GM23338 (cell line): ENCODE measurements around the gene SRSF9. TPM values are rescaled to one million over a fixed set of nuclear protein-coding genes. Genes with fewer than 3 reads are reported as not detected.

ENCODE experiments used
- ATAC-seq: fragments of 200-7000 bp; cut with Tn5 transposase; 3 replicates; pipeline ENCODE4 v1.9.1; 2020
- DNase-seq: peaks from one replicate; pipeline ENCODE4 v3.0.0-alpha.2; 2015; ENCODE audit warnings: low spot score
- H2AFZ ChIP-seq: fragments of 200-600 bp; sonication (generic); 2 replicates; pipeline ENCODE4 v1.8.0; 2016; ENCODE audit warnings: antibody characterized with exemption, mild to moderate bottlenecking, moderate library complexity
- H3F3A ChIP-seq: fragments of 200-600 bp; sonication (generic); replicated peaks from 2 replicates; pipeline ENCODE4 v1.8.0; 2017; ENCODE audit warnings: antibody characterized with exemption, mixed run types, low read depth
- H3K27ac ChIP-seq: fragments of 200-600 bp; sonication (generic); 2 replicates; pipeline ENCODE4 v1.6.1; 2016; ENCODE audit warnings: low read depth
- H3K27me3 ChIP-seq: fragments of 200-600 bp; sonication (generic); 2 replicates; pipeline ENCODE4 v1.8.0; 2016; ENCODE audit warnings: mild to moderate bottlenecking, mixed run types, moderate library complexity; ENCODE audit not compliant: insufficient read depth
- H3K36me3 ChIP-seq: fragments of 200-600 bp; sonication (generic); 2 replicates; pipeline ENCODE4 v1.8.0; 2016; ENCODE audit warnings: mild to moderate bottlenecking; ENCODE audit not compliant: insufficient read depth
- H3K4me1 ChIP-seq: fragments of 200-600 bp; sonication (generic); 2 replicates; pipeline ENCODE4 v1.8.0; 2016; ENCODE audit warnings: mild to moderate bottlenecking, moderate library complexity; ENCODE audit not compliant: insufficient read depth
- H3K4me2 ChIP-seq: fragments of 200-600 bp; sonication (generic); 2 replicates; pipeline ENCODE4 v1.7.1; 2017; ENCODE audit warnings: mixed run types
- H3K4me3 ChIP-seq: fragments of 200-600 bp; sonication (generic); 2 replicates; pipeline ENCODE4 v1.6.1; 2016; ENCODE audit warnings: mixed run types
- H3K79me2 ChIP-seq: fragments of 200-600 bp; sonication (generic); replicated peaks from 2 replicates; pipeline ENCODE4 v1.8.0; 2017; ENCODE audit warnings: mild to moderate bottlenecking; ENCODE audit not compliant: insufficient read depth
- H3K9me2 ChIP-seq: fragments of 200-600 bp; sonication (generic); 2 replicates; pipeline ENCODE4 v1.8.0; 2017; ENCODE audit not compliant: insufficient read depth
- H4K20me1 ChIP-seq: fragments of 200-600 bp; sonication (generic); replicated peaks from 2 replicates; pipeline ENCODE4 v1.8.0; 2017; ENCODE audit warnings: mild to moderate bottlenecking; ENCODE audit not compliant: insufficient read depth
- H3K27ac Mint-ChIP-seq: 2 replicates; pipeline ENCODE4 v1.8.0; 2020; ENCODE audit warnings: inconsistent platforms, mild to moderate bottlenecking, moderate library complexity, mixed read lengths
- H3K27me3 Mint-ChIP-seq: 3 replicates; pipeline ENCODE4 v1.8.0; 2022; ENCODE audit warnings: low read depth, mild to moderate bottlenecking, moderate library complexity, mixed read lengths, inconsistent platforms; ENCODE audit not compliant: insufficient read depth, poor library complexity
- H3K36me3 Mint-ChIP-seq: 3 replicates; pipeline ENCODE4 v1.8.0; 2021; ENCODE audit warnings: low read depth, mild to moderate bottlenecking, inconsistent platforms, moderate library complexity, mixed read lengths
- H3K4me1 Mint-ChIP-seq: 3 replicates; pipeline ENCODE4 v1.8.0; 2020; ENCODE audit warnings: mild to moderate bottlenecking, inconsistent platforms, mixed read lengths
- H3K4me3 Mint-ChIP-seq: 3 replicates; pipeline ENCODE4 v1.8.0; 2021; ENCODE audit warnings: moderate library complexity, mild to moderate bottlenecking, inconsistent platforms, mixed read lengths
- H3K9me3 Mint-ChIP-seq: 3 replicates; pipeline ENCODE4 v1.8.0; 2020; ENCODE audit warnings: moderate library complexity, mild to moderate bottlenecking, inconsistent platforms, mixed read lengths
- CTCF ChIP-seq, 2 experiments: fragments of 200-600 bp in 1 of 2; sonication (generic) in 1 of 2; conservative IDR thresholded peaks; 2 replicates each; pipeline versions ENCODE4 v1.5.1 to v1.6.1; 2016 to 2017; ENCODE audit warnings: antibody characterized with exemption in 2 of 2, low read depth in 2 of 2, mild to moderate bottlenecking in 2 of 2, moderate library complexity in 1 of 2
- EZH2 ChIP-seq: fragments of 200-600 bp; sonication (generic); IDR thresholded peaks from one replicate; pipeline ENCODE4 v1.8.0; 2017; ENCODE audit warnings: antibody characterized with exemption, mild to moderate bottlenecking, low read depth; ENCODE audit not compliant: unreplicated experiment
- NANOG ChIP-seq: IDR thresholded peaks from 2 replicates; pipeline ENCODE4 v1.6.1; 2016; ENCODE audit warnings: antibody characterized with exemption, borderline replicate concordance
- POLR2AphosphoS5 ChIP-seq: IDR thresholded peaks from 2 replicates; pipeline ENCODE4 v1.6.1; 2016; ENCODE audit warnings: antibody characterized with exemption, low read depth
- REST ChIP-seq: IDR thresholded peaks from one replicate; pipeline ENCODE4 v1.6.1; 2018; ENCODE audit warnings: antibody characterized with exemption; ENCODE audit not compliant: unreplicated experiment
- polyA plus RNA-seq: library from polyadenylated mRNA; unstranded; fragments of >200 nt; fragmentation: Nextera tagmentation; extraction: Ambion mirVana; gene quantifications from 2 replicates; pipeline ENCODE4 v1.2.1, GENCODE V29; 2016
- total RNA-seq: library from RNA; depleted of rRNA; stranded (reverse); fragments of >200 nt; shearing (Covaris generic); gene quantifications from 2 replicates; pipeline ENCODE4 v1.2.3, GENCODE V29; 2014
- TF ChIP-seq, protein P1 (sequence below): IDR thresholded peaks from 2 replicates; pipeline ENCODE4 v1.6.1; 2016; ENCODE audit warnings: antibody characterized with exemption

The SRSF9 gene
- total and polyA plus RNA-seq, 2 experiments from 2014 or later, result 250 to 481 TPM

GRCh38 chr12:120468821-120469449, 613 bp downstream of the SRSF9 start:
- H3K4me3 Mint-ChIP-seq, result peak overlapping the region; percentile 96
- Histone ChIP-seq H3K4me2 (peak overlapping the region; percentile 88), H4K20me1 (peaks cover 40% of the 10 kb centered on the region), H2AFZ (no peak overlapping the region), H3F3A (peaks cover 35% of the 10 kb centered on the region), H3K36me3 (peaks cover 21% of the 10 kb centered on the region), H3K4me1 (peaks cover 10% of the 10 kb centered on the region; the same call in 1 of the 2 replicates), H3K4me3 (peak overlapping the region; percentile 77), H3K9me2 (no peaks in the 10 kb centered on the region), H3K27ac (peak overlapping the region; percentile 87), H3K79me2 (peaks cover 51% of the 10 kb centered on the region), H3K27me3 (0 out of 2 replicates have a peak, but pooled peaks cover 2% of the 10 kb centered on the region)
- no peak for DNase-seq
- peaks cover 9% of the 10 kb centered on the region for H3K27me3 Mint-ChIP-seq
- peaks cover 44% of the 10 kb centered on the region for H3K36me3 Mint-ChIP-seq
- H3K27ac Mint-ChIP-seq, result peak overlapping the region; percentile 86
- peaks cover 24% of the 10 kb centered on the region for H3K4me1 Mint-ChIP-seq
- TF ChIP-seq EZH2 (no peak), POLR2AphosphoS5 (no peak), REST (no peak), CTCF (conservative IDR thresholded peaks at IDR 0.05; ENCODE audit: low read depth in 2 of 2) (peak in 1 of 2 experiments; percentile 24; a peak in 2 of 4 replicates)
- peak; percentile 13 for ATAC-seq
- no peaks in the 10 kb centered on the region for H3K9me3 Mint-ChIP-seq

DNA sequence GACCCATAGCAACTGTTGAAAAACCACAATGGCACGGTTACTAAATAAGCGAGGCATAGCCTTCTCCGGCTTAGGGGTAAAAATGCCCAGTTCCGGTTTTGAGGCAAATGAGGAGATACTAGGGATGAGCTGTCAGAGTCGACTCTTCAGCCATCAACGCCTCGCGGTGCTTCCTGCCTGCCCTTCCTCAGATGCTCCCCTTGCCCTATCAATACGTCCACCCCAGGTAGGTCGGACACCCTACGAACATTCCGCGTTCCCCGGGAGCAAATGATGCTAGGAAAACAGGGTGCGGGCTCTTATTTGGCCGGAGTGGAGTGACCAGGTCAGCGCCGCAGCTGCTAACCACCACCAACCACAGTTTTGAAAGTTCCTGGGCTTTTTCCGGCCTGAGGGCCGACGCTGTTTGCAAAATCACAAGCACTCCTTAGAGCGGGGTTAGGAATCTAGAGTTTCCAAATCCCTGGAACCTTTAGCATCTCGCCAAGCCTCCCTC, 1.2 kb downstream of the SRSF9 start:
- TF ChIP-seq, protein P1, sequence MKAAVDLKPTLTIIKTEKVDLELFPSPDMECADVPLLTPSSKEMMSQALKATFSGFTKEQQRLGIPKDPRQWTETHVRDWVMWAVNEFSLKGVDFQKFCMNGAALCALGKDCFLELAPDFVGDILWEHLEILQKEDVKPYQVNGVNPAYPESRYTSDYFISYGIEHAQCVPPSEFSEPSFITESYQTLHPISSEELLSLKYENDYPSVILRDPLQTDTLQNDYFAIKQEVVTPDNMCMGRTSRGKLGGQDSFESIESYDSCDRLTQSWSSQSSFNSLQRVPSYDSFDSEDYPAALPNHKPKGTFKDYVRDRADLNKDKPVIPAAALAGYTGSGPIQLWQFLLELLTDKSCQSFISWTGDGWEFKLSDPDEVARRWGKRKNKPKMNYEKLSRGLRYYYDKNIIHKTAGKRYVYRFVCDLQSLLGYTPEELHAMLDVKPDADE, result no peak
- no peak for TF ChIP-seq NANOG
- peaks cover 10% of the 10 kb centered on the region; the same call in 1 of the 2 replicates for H3K4me1 ChIP-seq
- peak overlapping the region; percentile 86 for H3K27ac Mint-ChIP-seq
- H3K4me2 ChIP-seq, result peak overlapping the region; percentile 88
- H4K20me1 ChIP-seq, result peaks cover 40% of the 10 kb centered on the region
- H3K4me1 Mint-ChIP-seq, result peaks cover 21% of the 10 kb centered on the region
- peak overlapping the region; percentile 87 for H3K27ac ChIP-seq
- peaks cover 57% of the 10 kb centered on the region for H3K79me2 ChIP-seq
- ATAC-seq (peak; percentile 8), DNase-seq (peak; percentile 76)
- no peaks in the 10 kb centered on the region for H3K9me3 Mint-ChIP-seq
- H3K27me3 Mint-ChIP-seq, result peaks cover 10% of the 10 kb centered on the region
- no peak overlapping the region for H2AFZ ChIP-seq
- peak overlapping the region; percentile 77 for H3K4me3 ChIP-seq
- H3K36me3 ChIP-seq, result peaks cover 27% of the 10 kb centered on the region
- H3K9me2 ChIP-seq, result no peaks in the 10 kb centered on the region
- H3K4me3 Mint-ChIP-seq, result peak overlapping the region; percentile 96
- H3K27me3 ChIP-seq, result 0 out of 2 replicates have a peak, but pooled peaks cover 2% of the 10 kb centered on the region
- H3F3A ChIP-seq, result peaks cover 40% of the 10 kb centered on the region
- peaks cover 50% of the 10 kb centered on the region for H3K36me3 Mint-ChIP-seq
